GM18520 (cell line): ENCODE data around the gene FITM2.
"Not testable (repeated sequence)": the region's sequence is repeated elsewhere in the genome, so short reads cannot be mapped to it uniquely, and the experiment has no call there.

Experiments used
- ATAC-seq: cut with Tn5 transposase; IDR thresholded peaks from one replicate; pipeline ENCODE4 v1.9.1; 2021; ENCODE audit not compliant: unreplicated experiment

Gene FITM2

GRCh38 chr20:44334306-44334705 is 23.3 kb upstream of the FITM2 start:
- ATAC-seq, result no peak

- no peak for ATAC-seq
These were observed 20.2 kb upstream of the FITM2 start for GRCh38 chr20:44331201-44331600.

- ATAC-seq, result no peak
These were observed 17.4 kb upstream of the FITM2 start for GRCh38 chr20:44328428-44328827.

GRCh38 chr20:44327748-44328147 is 16.7 kb upstream of the FITM2 start:
- not testable (repeated sequence) for ATAC-seq

- ATAC-seq, result no peak
These were observed 15.6 kb upstream of the FITM2 start for GRCh38 chr20:44326391-44327159.

- ATAC-seq, result no peak
These were observed 13.3 kb upstream of the FITM2 start for GRCh38 chr20:44324343-44324742.

GRCh38 chr20:44319839-44320422 is 8.9 kb upstream of the FITM2 start:
- ATAC-seq, result no peak

GRCh38 chr20:44314870-44315269 is 3.9 kb upstream of the FITM2 start:
- no peak for ATAC-seq

- ATAC-seq, result no peak
These were observed 989 bp downstream of the FITM2 start for GRCh38 chr20:44309763-44310663.

GRCh38 chr20:44306927-44307326 is 4.1 kb downstream of the FITM2 start:
- no peak for ATAC-seq

- no peak for ATAC-seq
These were observed 6.6 kb downstream of the FITM2 start for GRCh38 chr20:44304383-44304782.

- ATAC-seq, result no peak
These were observed 8.3 kb downstream of the FITM2 start for GRCh38 chr20:44302736-44303135.

- no peak for ATAC-seq
These were observed 8.9 kb downstream of the FITM2 start for GRCh38 chr20:44302026-44302669.

GRCh38 chr20:44301285-44301684 is 9.7 kb downstream of the FITM2 start:
- no peak for ATAC-seq

- not testable (repeated sequence) for ATAC-seq
These were observed 11.9 kb downstream of the FITM2 start for GRCh38 chr20:44299011-44299535.

- ATAC-seq, result no peak
These were observed 13.3 kb downstream of the FITM2 start for GRCh38 chr20:44297721-44298120.

GRCh38 chr20:44296011-44296410 is 15.0 kb downstream of the FITM2 start:
- no peak for ATAC-seq

- ATAC-seq, result no peak
These were observed 19.2 kb downstream of the FITM2 start for GRCh38 chr20:44291754-44292153.

- no peak for ATAC-seq
These were observed 22.8 kb downstream of the FITM2 start for GRCh38 chr20:44288252-44288651.

GRCh38 chr20:44287272-44288097 is 23.5 kb downstream of the FITM2 start:
- ATAC-seq, result no peak
